HepG2 (cell line): Measurements from ENCODE around the gene DMXL2. TPM values are rescaled to one million over a fixed set of nuclear protein-coding genes. Genes with fewer than 3 reads are reported as not detected.

Experiments used
- ATAC-seq: fragments of 200-7000 bp; cut with Tn5 transposase; 3 replicates; pipeline ENCODE4 v1.9.1; 2020; ENCODE audit warnings: mild to moderate bottlenecking, moderate library complexity
- BruUV-seq: library from RNA; stranded (reverse); fragments of 400-500 nt; replicated peaks from 2 replicates; lab custom pipeline; 2021; lab: Mats Ljungman, UMichigan
- CTCF ChIA-PET: fragments of 300-600 bp; formaldehyde crosslinking; extraction: SDS; loops from one replicate; lab custom pipeline; 2021; ENCODE audit warnings: low total read pairs, inconsistent platforms, low intra/inter-chr PET ratio; lab: Yijun Ruan, JAX
- POLR2A ChIA-PET: fragments of 350-600 bp; sonication (Branson Sonifier 250); formaldehyde crosslinking; loops from one replicate; lab custom pipeline; 2020; ENCODE audit warnings: antibody characterized with exemption, inconsistent platforms; lab: Yijun Ruan, JAX
- DNase-seq: peaks from one replicate; pipeline ENCODE4 v3.0.0-alpha.2; 2015; ENCODE audit warnings: low spot score
- FAIRE-seq: peaks from 3 replicates; lab custom pipeline; 2011; peaks lifted over from hg19 to GRCh38; lab: Jason Lieb, UNC
- H2AFZ ChIP-seq: one replicate; pipeline ENCODE4 v1.6.1; 2011; ENCODE audit warnings: low read length, inconsistent platforms
- H3K27ac ChIP-seq: fragments of 300-600 bp; 3 replicates; pipeline ENCODE4 v1.8.0; 2011; ENCODE audit warnings: mixed run types, mild to moderate bottlenecking, mixed read lengths, low read length, inconsistent platforms; ENCODE audit not compliant: insufficient read depth; ENCODE audit errors: extremely low read length
- H3K27me3 ChIP-seq, 2 experiments: fragments of 200-600 bp in 1 of 2; 2 replicates in 1 of 2; 3 replicates in 1 of 2; pipeline versions ENCODE4 v1.6.0 to v1.8.0; 2011; ENCODE audit warnings: low read length in 2 of 2, mild to moderate bottlenecking in 2 of 2, moderate library complexity in 2 of 2, inconsistent platforms in 1 of 2; ENCODE audit not compliant: insufficient read depth in 2 of 2, control insufficient read depth in 1 of 2
- H3K36me3 ChIP-seq, 2 experiments: fragments of 200-600 bp in 1 of 2; replicated peaks in 1 of 2; 2 replicates in 1 of 2; 3 replicates in 1 of 2; pipeline versions ENCODE4 v1.5.1 to v1.8.0; 2011; ENCODE audit warnings: low read length in 2 of 2, inconsistent platforms in 1 of 2; ENCODE audit not compliant: insufficient read depth in 2 of 2, control insufficient read depth in 1 of 2
- H3K4me1 ChIP-seq: 2 replicates; pipeline ENCODE4 v1.5.1; 2012; ENCODE audit warnings: low read length, inconsistent platforms; ENCODE audit not compliant: insufficient read depth
- H3K4me2 ChIP-seq: 2 replicates; pipeline ENCODE4 v1.6.0; 2011; ENCODE audit warnings: low read depth, low read length, inconsistent platforms
- H3K4me3 ChIP-seq, 3 experiments: fragments of 200-600 bp in 1 of 3; sonication (generic), shearing (Covaris generic) in 1 of 3; replicated peaks in 1 of 3; 2 replicates each; pipeline ENCODE4 v1.5.1; 2011 to 2016; ENCODE audit warnings: low read length in 3 of 3, inconsistent platforms in 2 of 3, low read depth in 2 of 3, mild to moderate bottlenecking in 2 of 3, control low read depth in 1 of 3, mixed read lengths in 1 of 3; ENCODE audit not compliant: insufficient read depth in 1 of 3
- H3K79me2 ChIP-seq: one replicate; pipeline ENCODE4 v1.6.1; 2011; ENCODE audit warnings: low read length, inconsistent platforms; ENCODE audit not compliant: insufficient read depth
- H3K9ac ChIP-seq: 2 replicates; pipeline ENCODE4 v1.6.0; 2011; ENCODE audit warnings: mild to moderate bottlenecking, low read depth, low read length, inconsistent platforms; ENCODE audit not compliant: insufficient read depth
- H3K9me3 ChIP-seq: 2 replicates; pipeline ENCODE4 v1.5.1; 2012; ENCODE audit warnings: mild to moderate bottlenecking, low read length
- H4K20me1 ChIP-seq: 2 replicates; pipeline ENCODE4 v1.6.0; 2011; ENCODE audit warnings: inconsistent platforms, mild to moderate bottlenecking, low read length, moderate library complexity; ENCODE audit not compliant: insufficient read depth
- EZH2 ChIP-seq: conservative IDR thresholded peaks from 2 replicates; pipeline ENCODE4 v1.6.1; 2012; ENCODE audit warnings: mild to moderate bottlenecking, low read depth, low read length, moderate library complexity
- GFI1 ChIP-seq: sonication (generic); formaldehyde crosslinking; IDR thresholded peaks from 2 replicates; pipeline ENCODE4 v1.5.0; 2020; ENCODE audit warnings: missing genetic modification reagents, mild to moderate bottlenecking, borderline replicate concordance
- MAFG ChIP-seq: sonication (generic); formaldehyde crosslinking; IDR thresholded peaks from 2 replicates; pipeline ENCODE4 v1.5.1; 2020; ENCODE audit warnings: mild to moderate bottlenecking, missing genetic modification reagents
- MED13 ChIP-seq: sonication (generic); formaldehyde crosslinking; IDR thresholded peaks from 2 replicates; pipeline ENCODE4 v1.5.0; 2020; ENCODE audit warnings: missing genetic modification reagents
- TOE1 ChIP-seq: sonication (generic); formaldehyde crosslinking; IDR thresholded peaks from 2 replicates; pipeline ENCODE4 v1.4.0; 2020; ENCODE audit warnings: mild to moderate bottlenecking, missing genetic modification reagents
- ZNF224 ChIP-seq: sonication (generic); formaldehyde crosslinking; IDR thresholded peaks from 2 replicates; pipeline ENCODE4 v1.5.0; 2020; ENCODE audit warnings: mild to moderate bottlenecking, missing genetic modification reagents
- ZNF3 ChIP-seq: IDR thresholded peaks from 2 replicates; pipeline ENCODE4 v1.7.0; 2017; ENCODE audit warnings: inconsistent platforms
- ZNF543 ChIP-seq: sonication (generic); formaldehyde crosslinking; IDR thresholded peaks from 2 replicates; pipeline ENCODE4 v1.4.0; 2020; ENCODE audit warnings: mild to moderate bottlenecking, missing genetic modification reagents
- ZNF652 ChIP-seq: IDR thresholded peaks from 2 replicates; pipeline ENCODE4 v1.6.1; 2016; ENCODE audit warnings: low read depth, borderline replicate concordance
- WGBS: methylation state at CpG from one replicate; pipeline ENCODE4 v1.1.6; 2017; ENCODE audit warnings: low lambda C conversion rate; 5-methylcytosine and 5-hydroxymethylcytosine counted together
- in situ Hi-C: cut with HindIII; loops from 2 replicates; pipeline ENCODE4 v1.10.0; 2017; ENCODE audit warnings: low pct_unique_long_range_greater_than_20kb; ENCODE audit not compliant: extremely low pct_ligation_motif_present
- intact Hi-C: fragments of 100-400 bp; cut with micrococcal nuclease; formaldehyde crosslinking; loops from one replicate; pipeline ENCODE4 v1.10.0; 2022; ENCODE audit not compliant: unreplicated experiment
- polyA plus RNA-seq, 8 experiments: library from polyadenylated mRNA; depleted of rRNA in 3 of 8; stranded (reverse) in 7 of 8; unstranded in 1 of 8; fragments of >200 nt; fragmentation: Illumina TruSeq in 4 of 8; extraction: Trizol in 4 of 8; gene quantifications; 2 replicates each; pipeline versions ENCODE4 v1.2.1 to v1.2.3, GENCODE V29; 2011 to 2016; ENCODE audit warnings: low read depth in 4 of 8, missing spikeins in 1 of 8, mixed read lengths in 1 of 8; ENCODE audit not compliant: insufficient read depth in 1 of 8
- total RNA-seq, 5 experiments: library from RNA; depleted of rRNA; stranded (reverse); fragments of >200 nt; fragmentation: Illumina TruSeq; extraction: Trizol; gene quantifications; 2 replicates each; pipeline ENCODE4 v1.2.3, GENCODE V29; 2016; ENCODE audit warnings: low read depth in 1 of 5
- TF ChIP-seq, protein P1 (sequence below): IDR thresholded peaks from 2 replicates; pipeline ENCODE4 v1.6.1; 2016

Gene DMXL2
- total and polyA plus RNA-seq, 2 of the 13 experiments (the other 11 are each of a cell fraction or from before 2014, with no cell fraction given), result 11.6 to 15.3 TPM

DNA sequence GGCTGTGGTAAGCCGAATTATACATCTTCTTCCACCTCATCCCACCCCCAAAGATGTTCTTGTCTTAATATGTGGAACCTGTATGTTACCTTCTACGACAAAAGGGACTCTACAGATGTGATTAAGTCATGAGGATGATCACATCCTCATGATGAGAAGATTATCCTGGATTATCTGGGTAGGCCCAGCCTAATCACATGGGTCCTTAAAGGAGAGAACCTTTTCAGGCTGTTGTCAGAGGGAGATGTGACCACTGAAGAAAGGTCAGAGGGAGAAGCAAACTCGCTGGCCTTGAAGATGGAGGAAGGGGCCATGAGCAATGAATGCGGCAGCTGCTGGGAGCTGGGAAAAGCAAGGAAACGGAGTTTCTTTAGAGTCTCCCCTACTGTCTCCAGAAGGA, 45.9 kb upstream of the DMXL2 start (continued):
- TF ChIP-seq ZNF543, result no peak
- no peak for TF ChIP-seq EZH2
- TF ChIP-seq TOE1, result no peak
- no peak for TF ChIP-seq MAFG (CRISPR knock-in tag)
- no peak for TF ChIP-seq ZNF3 (CRISPR knock-in tag)
- no peak for TF ChIP-seq ZNF224 (CRISPR knock-in tag)
- TF ChIP-seq, protein P1, sequence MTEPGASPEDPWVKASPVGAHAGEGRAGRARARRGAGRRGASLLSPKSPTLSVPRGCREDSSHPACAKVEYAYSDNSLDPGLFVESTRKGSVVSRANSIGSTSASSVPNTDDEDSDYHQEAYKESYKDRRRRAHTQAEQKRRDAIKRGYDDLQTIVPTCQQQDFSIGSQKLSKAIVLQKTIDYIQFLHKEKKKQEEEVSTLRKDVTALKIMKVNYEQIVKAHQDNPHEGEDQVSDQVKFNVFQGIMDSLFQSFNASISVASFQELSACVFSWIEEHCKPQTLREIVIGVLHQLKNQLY, result no peak

DNA sequence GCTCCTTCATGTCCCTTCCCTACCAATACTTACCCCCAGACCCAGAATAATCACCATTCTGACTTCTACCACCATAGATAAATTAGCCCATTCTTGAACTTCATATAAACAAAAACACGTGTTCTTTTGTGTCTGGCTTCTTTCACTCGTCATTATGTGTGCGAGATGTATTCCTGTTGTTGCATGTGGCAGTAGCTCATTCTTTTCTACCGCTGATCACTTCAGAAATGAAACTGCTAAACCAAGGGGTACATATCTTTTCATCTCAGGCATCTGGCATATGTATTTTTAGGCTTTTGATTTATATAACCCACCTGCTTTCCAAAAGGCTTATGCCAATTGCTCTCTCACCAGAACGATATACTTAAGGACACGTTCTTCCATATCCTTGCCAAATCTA, 44.9 kb upstream of the DMXL2 start:
- no peak overlapping the region for H3K4me2 ChIP-seq
- no TSS peak for BruUV-seq
- no peaks in the 10 kb centered on the region for H3K36me3 ChIP-seq
- H3K27me3 ChIP-seq, result no peaks in the 10 kb centered on the region
- WGBS, result 7% methylated on average over 6 of the region's 6 CpGs
- FAIRE-seq, result no peak
- no peak overlapping the region for H3K4me3 ChIP-seq
- ATAC-seq, result no peak
- no peak overlapping the region for H3K9ac ChIP-seq
- H3K27ac ChIP-seq, result no peak overlapping the region
- no peak overlapping the region for H2AFZ ChIP-seq
- no peaks in the 10 kb centered on the region for H3K79me2 ChIP-seq
- TF ChIP-seq ZNF652, result no peak
- TF ChIP-seq MED13 (CRISPR knock-in tag), result no peak
- no peak for TF ChIP-seq GFI1 (CRISPR knock-in tag)
- no peaks in the 10 kb centered on the region for H3K9me3 ChIP-seq
- intact Hi-C loops (no loop called here), in situ Hi-C loops (no loop called here)
- POLR2A ChIA-PET, result no interaction called here
- no peaks in the 10 kb centered on the region for H3K4me1 ChIP-seq
- no peak for DNase-seq
- H4K20me1 ChIP-seq, result no peaks in the 10 kb centered on the region
- CTCF ChIA-PET, result no interaction called here
